Esophagus squamous epithelium (tissue), 5 donors: Measurements from ENCODE around the gene TPK1. TPM values are rescaled to one million over a fixed set of nuclear protein-coding genes. Genes with fewer than 3 reads are reported as not detected.

ENCODE experiments used
- DNase-seq: peaks from one replicate; lab custom pipeline; 2025; lab: John Stamatoyannopoulos, UW
- H3K27ac ChIP-seq, 4 donors: fragments of 200-600 bp; sonication (generic); one replicate each; pipeline ENCODE4 v1.5.1; 2016 to 2019; ENCODE audit warnings: mild to moderate bottlenecking in 1 of 4
- H3K27me3 ChIP-seq, 4 donors: fragments of 200-600 bp; sonication (generic); 1 replicate in 3 of 4; 2 replicates in 1 of 4; pipeline versions ENCODE4 v1.5.1 to v1.6.0; 2017 to 2021; ENCODE audit warnings: antibody characterized with exemption in 1 of 4
- H3K36me3 ChIP-seq, 3 donors: fragments of 200-600 bp; sonication (generic); one replicate each; pipeline ENCODE4 v1.5.1; 2016 to 2019
- H3K4me1 ChIP-seq, 3 donors: fragments of 200-600 bp; sonication (generic); one replicate each; pipeline ENCODE4 v1.5.1; 2017 to 2019
- H3K4me3 ChIP-seq, 4 donors: fragments of 200-600 bp; sonication (generic); 1 replicate in 3 of 4; 2 replicates in 1 of 4; pipeline ENCODE4 v1.5.1; 2016 to 2019; ENCODE audit warnings: mild to moderate bottlenecking in 2 of 4, moderate library complexity in 1 of 4
- H3K9me3 ChIP-seq, 3 donors: fragments of 200-600 bp; sonication (generic); one replicate each; pipeline ENCODE4 v1.5.1; 2016 to 2019
- POLR2A ChIP-seq, 4 donors: fragments of 450-650 bp; IDR thresholded peaks; one replicate each; pipeline ENCODE4 v1.6.1; 2017; ENCODE audit warnings: antibody characterized with exemption in 4 of 4, mild to moderate bottlenecking in 4 of 4, moderate library complexity in 3 of 4
- WGBS, 2 donors: methylation state at CpG; one replicate each; pipeline ENCODE4 v1.1.5; 2018; 5-methylcytosine and 5-hydroxymethylcytosine counted together
- intact Hi-C: fragments of 100-400 bp; cut with DNase I; formaldehyde crosslinking; loops from one replicate; pipeline ENCODE4 v1.15.0; 2022
- total RNA-seq, 4 donors: library from RNA; depleted of rRNA; stranded (reverse); fragments of >200 nt; gene quantifications; one replicate each; pipeline ENCODE4 v1.1.0, GENCODE V29; 2016
- TF ChIP-seq, protein P1 (sequence below), 6 experiments: fragments of 450-650 bp in 4 of 6; fragments of 200-600 bp in 2 of 6; sonication (generic) in 2 of 6; IDR thresholded peaks; one replicate each; pipeline ENCODE4 v1.5.1; 2016 to 2019; ENCODE audit warnings: antibody characterized with exemption in 6 of 6, mild to moderate bottlenecking in 4 of 6, moderate library complexity in 4 of 6
- donor health status: DM: yes; HTN: yes; CAD: no.

TPK1 gene
- total RNA-seq, 4 donors from 2014 or later: 2.3 to 8.4 (median 2.7) TPM

DNA sequence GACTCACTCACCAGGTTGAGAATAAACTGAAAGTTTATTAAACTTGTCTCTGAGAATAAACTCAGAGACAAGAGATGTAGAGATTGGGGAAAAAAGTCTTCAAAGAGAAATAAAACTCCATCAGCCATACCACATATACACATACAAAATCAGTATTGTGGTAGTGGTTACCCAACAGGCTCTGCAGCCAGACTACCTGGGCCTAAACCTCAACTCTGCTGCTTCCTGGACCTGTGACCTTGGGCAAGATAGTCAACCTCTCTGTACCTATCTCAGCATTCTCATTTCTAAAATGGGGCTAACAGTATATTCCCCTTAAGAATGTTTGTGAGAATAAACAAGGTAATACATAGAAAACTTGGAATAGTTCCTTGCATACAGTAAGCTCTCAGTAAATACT lies 15.3 kb downstream of the TPK1 start:
- intact Hi-C loops: no loop called here

DNA sequence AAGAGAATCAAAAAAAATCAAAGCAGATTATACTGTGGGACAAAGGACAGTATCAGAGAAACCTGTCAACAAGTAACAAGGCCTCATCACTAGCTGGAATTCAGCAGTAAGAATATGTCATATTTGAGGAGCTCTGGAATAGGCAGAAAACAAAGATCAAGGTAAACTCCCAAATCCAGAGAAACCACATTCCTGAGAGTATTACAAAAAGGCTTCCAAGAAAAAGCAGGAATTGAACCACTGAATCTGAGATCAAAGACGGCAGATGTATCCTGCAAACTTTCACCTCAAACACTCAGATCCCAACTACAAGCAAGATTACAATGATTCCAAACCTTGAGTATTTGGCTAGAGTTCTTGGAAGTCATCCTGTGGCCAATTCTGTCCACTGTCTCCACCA lies 16.3 kb downstream of the TPK1 start:
- WGBS, 2 donors: 54 to 79% methylated on average over 1 of the region's 1 CpG
- Histone ChIP-seq H3K4me3 (no peak overlapping the region), H3K36me3 (no peaks in the 10 kb centered on the region), H3K27ac (no peak overlapping the region), H3K4me1 (peaks cover 0 to 8% (median 0%) of the 10 kb centered on the region in 3 donors), H3K27me3 (no peaks in the 10 kb centered on the region), H3K9me3 (no peaks in the 10 kb centered on the region)
- DNase-seq: no peak
- no peak for TF ChIP-seq POLR2A (IDR thresholded peaks at IDR 0.05)
- TF ChIP-seq, protein P1, sequence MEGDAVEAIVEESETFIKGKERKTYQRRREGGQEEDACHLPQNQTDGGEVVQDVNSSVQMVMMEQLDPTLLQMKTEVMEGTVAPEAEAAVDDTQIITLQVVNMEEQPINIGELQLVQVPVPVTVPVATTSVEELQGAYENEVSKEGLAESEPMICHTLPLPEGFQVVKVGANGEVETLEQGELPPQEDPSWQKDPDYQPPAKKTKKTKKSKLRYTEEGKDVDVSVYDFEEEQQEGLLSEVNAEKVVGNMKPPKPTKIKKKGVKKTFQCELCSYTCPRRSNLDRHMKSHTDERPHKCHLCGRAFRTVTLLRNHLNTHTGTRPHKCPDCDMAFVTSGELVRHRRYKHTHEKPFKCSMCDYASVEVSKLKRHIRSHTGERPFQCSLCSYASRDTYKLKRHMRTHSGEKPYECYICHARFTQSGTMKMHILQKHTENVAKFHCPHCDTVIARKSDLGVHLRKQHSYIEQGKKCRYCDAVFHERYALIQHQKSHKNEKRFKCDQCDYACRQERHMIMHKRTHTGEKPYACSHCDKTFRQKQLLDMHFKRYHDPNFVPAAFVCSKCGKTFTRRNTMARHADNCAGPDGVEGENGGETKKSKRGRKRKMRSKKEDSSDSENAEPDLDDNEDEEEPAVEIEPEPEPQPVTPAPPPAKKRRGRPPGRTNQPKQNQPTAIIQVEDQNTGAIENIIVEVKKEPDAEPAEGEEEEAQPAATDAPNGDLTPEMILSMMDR (IDR thresholded peaks at IDR 0.05): no peak
- intact Hi-C loops: no loop called here

More for the DNA sequence above, 15.3 kb downstream of the TPK1 start:
- no peaks in the 10 kb centered on the region for H3K9me3 ChIP-seq
- H3K36me3 ChIP-seq: no peaks in the 10 kb centered on the region
- DNase-seq: no peak
- peaks cover 0 to 8% (median 0%) of the 10 kb centered on the region in 3 donors for H3K4me1 ChIP-seq
- TF ChIP-seq, protein P1 (IDR thresholded peaks at IDR 0.05): no peak
- no peak for TF ChIP-seq POLR2A (IDR thresholded peaks at IDR 0.05)
- no peak overlapping the region for H3K27ac ChIP-seq
- no peak overlapping the region for H3K4me3 ChIP-seq
- no peaks in the 10 kb centered on the region for H3K27me3 ChIP-seq

DNA sequence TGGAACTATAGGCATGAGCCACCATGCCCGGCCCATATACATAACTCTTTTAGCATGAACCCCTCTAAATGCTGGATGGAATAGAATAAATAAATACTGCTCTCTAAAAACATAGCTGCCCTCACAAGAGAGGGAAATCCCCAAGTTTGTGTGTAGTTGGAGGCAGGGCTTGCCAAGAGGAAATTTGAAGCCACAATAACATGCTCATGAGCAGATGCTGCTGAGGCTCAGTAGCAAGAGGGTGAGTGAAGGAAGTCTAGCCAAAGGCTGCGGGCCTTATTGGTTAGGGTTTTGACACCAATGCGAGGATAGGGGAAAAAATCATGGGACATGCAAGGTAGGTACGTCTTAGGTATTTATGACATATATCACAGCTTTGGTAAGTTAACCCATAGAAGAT lies 17.3 kb downstream of the TPK1 start:
- H3K36me3 ChIP-seq: no peaks in the 10 kb centered on the region
- intact Hi-C loops: no loop called here
- no peak overlapping the region for H3K4me3 ChIP-seq
- 59 to 62% methylated on average over 4 of the region's 4 CpGs for WGBS, 2 donors
- DNase-seq: no peak
- no peaks in the 10 kb centered on the region for H3K4me1 ChIP-seq
- no peaks in the 10 kb centered on the region for H3K27me3 ChIP-seq
- H3K27ac ChIP-seq: no peak overlapping the region
- TF ChIP-seq, protein P1 (IDR thresholded peaks at IDR 0.05): no peak
- TF ChIP-seq POLR2A (IDR thresholded peaks at IDR 0.05): no peak
- H3K9me3 ChIP-seq: no peaks in the 10 kb centered on the region

DNA sequence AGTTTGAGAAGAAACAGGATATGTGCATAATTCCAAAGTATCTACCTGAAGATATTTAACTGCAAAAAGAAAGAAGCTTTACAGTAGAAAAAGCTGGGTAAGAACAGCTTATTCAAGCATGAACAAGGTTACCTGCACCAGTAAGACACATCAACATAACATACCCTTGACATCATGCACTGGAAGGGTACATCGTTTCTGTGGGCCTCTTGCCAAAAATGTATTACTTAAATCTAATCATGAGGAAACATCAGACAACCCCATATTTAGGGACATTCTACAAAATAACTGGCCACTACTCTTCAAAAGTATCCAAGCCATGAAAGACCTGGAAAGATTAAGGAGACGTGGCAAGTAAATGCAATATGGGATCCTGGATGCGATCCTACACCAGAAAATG lies 18.9 kb downstream of the TPK1 start:
- Histone ChIP-seq H3K4me1 (no peaks in the 10 kb centered on the region), H3K36me3 (no peaks in the 10 kb centered on the region), H3K9me3 (no peaks in the 10 kb centered on the region), H3K27me3 (no peaks in the 10 kb centered on the region), H3K4me3 (no peak overlapping the region), H3K27ac (no peak overlapping the region)
- intact Hi-C loops: no loop called here
- WGBS, 2 donors: 77 to 78% methylated on average over 3 of the region's 3 CpGs
- DNase-seq: no peak
- TF ChIP-seq, protein P1 (IDR thresholded peaks at IDR 0.05): no peak
- no peak for TF ChIP-seq POLR2A (IDR thresholded peaks at IDR 0.05)

DNA sequence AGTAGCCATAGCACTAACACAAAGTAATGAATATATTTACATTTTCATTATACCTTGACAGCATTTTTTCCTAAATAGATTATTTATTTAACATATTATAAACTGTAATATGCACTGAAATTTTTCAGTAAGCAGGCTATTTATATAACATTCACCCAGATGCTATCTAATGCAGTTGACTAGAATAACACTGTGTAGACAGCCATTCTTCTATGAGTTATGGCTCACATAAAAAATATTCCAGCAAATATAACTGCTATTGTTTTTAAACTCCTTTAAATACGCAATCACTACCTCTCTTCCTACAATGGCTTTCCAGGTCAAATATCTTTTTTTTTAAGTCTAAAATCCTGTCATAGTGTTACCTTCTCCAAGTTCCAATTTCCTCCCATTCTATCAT lies 21.6 kb downstream of the TPK1 start:
- Histone ChIP-seq H3K4me1 (no peaks in the 10 kb centered on the region), H3K4me3 (no peak overlapping the region)

More for the DNA sequence above, 21.6 kb downstream of the TPK1 start:
- no peaks in the 10 kb centered on the region for H3K36me3 ChIP-seq
- H3K27ac ChIP-seq: no peak overlapping the region
- no peaks in the 10 kb centered on the region for H3K27me3 ChIP-seq
- H3K9me3 ChIP-seq: no peaks in the 10 kb centered on the region
- intact Hi-C loops: no loop called here
- no peak for TF ChIP-seq POLR2A (IDR thresholded peaks at IDR 0.05)
- TF ChIP-seq, protein P1 (IDR thresholded peaks at IDR 0.05): no peak
- 82 to 90% methylated on average over 1 of the region's 1 CpG for WGBS, 2 donors
- no peak for DNase-seq
